GM19043 (cell line): Measurements from ENCODE around the gene MTCL1.

ENCODE experiments used
- ATAC-seq: cut with Tn5 transposase; IDR thresholded peaks from one replicate; pipeline ENCODE4 v1.9.1; 2021; ENCODE audit warnings: low read depth; ENCODE audit not compliant: unreplicated experiment

The MTCL1 gene

DNA sequence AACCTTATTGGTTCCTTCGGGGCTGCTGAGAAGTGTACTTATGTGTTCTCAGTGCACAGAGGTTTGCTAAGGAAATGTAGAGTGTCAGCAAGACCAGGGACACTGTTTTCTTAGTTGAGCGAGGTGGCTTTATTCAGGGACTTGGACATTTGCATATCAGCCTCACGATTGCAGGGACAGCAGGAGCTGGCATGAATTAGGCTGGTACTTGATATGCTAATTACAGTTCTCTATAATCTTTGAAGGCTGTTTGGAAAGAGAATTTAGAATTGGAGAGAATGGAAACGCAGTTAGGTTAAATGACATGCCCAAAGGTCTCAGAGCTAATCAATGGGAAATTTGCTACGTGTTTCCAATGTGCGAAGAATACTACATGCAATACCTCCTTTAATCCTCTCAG is 18.7 kb upstream of the MTCL1 start:
- ATAC-seq: no peak

DNA sequence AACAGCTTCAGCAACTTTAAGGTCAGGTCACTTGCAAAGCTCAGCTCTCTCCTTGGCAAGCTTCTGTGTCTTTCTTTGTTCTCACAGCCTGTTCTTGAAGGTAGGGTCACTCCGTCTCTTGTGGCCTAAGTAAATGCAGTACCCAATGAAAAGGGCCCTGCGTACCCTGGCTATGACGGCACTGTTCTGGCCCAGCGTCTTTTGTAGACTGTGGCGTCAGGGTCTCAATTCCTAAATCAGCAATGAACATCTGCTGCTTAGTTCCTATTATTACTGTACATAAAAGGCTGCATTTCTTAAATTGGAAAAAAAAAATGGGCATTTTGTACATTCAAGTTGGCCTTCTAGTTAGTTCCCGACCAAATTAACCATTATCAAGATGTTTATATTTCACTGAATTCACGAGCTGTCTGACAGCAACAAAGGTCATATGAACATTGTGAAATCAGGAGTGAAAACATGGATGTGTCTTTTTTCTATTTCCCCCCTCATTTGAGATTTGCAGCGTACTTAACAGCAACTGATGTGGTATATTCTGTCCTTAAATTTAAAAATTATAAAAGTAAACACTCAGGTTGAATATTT is 17.0 kb upstream of the MTCL1 start:
- ATAC-seq: no peak

- ATAC-seq: no peak
Measured at GRCh38 chr18:8688816-8689215, 16.5 kb upstream of the MTCL1 start.

- no peak for ATAC-seq
Measured at GRCh38 chr18:8689517-8689916, 15.8 kb upstream of the MTCL1 start.

GRCh38 chr18:8694891-8695290 is 10.5 kb upstream of the MTCL1 start:
- no peak for ATAC-seq

- ATAC-seq: no peak
Measured at GRCh38 chr18:8695932-8696517, 9.3 kb upstream of the MTCL1 start.

DNA sequence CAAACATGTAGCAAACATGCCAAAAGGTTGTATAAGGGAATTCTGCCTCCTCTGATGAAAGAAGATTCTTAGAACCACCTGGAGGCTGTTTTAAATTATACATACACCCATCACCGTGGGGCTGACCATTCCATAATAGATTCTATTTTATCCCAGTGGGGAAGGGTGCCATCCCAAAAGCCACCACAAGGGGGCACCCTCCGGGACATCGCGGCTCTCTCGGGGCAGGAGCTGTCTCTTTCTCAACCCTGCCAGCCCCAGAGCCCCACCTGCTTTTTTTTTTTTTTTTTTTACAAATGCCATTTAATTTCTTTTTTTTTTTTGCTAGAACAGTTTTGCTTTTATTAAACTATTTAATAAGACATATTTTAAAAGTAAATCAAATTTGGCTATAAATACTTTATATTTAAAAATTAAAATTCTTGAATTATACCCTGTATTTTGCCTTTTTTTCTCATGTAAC is 8.6 kb upstream of the MTCL1 start:
- no peak for ATAC-seq

DNA sequence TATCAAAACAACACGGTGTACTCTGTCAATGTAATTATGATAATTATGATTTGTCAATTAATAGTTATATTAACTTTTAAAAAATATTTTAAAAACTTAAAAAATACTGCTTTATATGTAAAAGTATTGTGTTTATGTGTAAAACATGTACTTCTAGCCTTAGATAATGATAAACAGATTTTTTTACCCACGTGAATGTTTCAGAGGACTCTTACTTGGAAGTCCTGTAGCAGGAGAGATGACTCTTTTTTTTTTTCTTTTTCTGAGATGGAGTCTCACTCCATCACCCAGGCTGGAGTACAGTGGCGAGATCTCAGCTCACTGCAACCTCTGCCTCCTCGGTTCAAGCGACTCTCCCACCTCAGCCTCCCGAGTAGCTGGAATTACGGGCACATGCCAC is 6.2 kb upstream of the MTCL1 start:
- no peak for ATAC-seq

DNA sequence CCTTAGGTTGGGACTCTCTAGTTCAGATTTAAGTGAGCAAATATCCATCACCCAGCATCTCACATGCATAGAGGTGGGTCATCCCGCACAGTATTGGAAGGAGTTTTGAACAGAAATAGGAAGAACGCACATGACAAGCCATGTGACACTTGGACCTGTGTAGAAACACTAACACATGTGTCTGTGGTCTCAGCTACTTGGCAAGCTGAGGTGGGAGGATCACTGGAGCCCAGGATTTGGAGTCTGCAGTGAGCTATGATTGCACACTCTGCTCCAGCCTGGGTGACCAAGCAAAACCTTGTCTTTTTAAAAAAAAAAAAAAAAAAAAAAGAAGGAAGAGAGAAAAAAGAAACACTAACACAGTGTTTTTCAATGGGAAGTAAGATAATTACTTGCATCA is 5.4 kb upstream of the MTCL1 start:
- ATAC-seq: no peak

GRCh38 chr18:8701546-8702118 is 3.7 kb upstream of the MTCL1 start:
- no peak for ATAC-seq

DNA sequence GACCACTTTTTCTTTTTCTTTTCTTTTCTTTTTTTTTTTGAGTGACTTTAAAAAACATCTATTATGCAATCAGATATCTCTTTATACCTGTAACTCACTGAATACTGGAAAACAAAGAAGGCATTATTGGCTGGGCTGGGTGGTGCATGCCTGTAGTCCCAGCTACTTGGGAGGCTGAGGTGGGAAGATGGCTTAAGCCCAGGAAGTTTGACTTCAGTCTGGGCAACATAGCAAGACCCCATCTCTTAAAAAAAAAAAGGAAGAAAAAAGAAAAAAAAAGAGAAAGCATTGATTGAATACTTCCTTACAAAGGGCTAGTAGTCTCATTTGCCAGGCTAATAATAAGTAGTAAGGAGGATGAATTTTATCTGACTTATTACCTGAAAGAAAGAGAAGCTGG is 2.7 kb upstream of the MTCL1 start:
- ATAC-seq: no peak

- no peak for ATAC-seq
Measured at GRCh38 chr18:8703092-8703709, 2.2 kb upstream of the MTCL1 start.

DNA sequence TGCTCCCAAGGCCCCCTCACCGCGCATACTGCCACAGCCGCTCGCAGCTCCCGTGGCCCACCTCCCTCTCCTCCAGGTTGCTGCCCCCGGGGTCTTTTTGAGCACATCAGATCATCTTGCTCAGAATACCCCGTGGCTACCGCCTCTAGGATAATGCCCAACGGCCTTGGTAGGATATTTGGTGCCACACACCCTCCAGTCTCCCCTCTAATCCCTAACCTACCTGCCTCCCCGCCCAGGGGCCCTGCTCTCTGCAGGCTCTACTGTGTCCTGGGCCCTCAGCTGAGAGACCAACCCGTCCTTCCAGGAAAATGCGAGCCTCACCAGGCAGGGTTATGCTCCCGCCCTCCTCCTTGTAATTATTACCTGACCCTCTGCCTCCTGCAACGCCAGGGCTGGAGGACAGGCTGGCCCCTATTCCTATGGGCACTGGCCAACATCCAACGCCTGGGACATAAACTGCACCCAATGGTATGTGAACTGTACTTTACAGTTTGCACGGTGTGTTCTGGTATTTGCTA is 1.5 kb upstream of the MTCL1 start:
- no peak for ATAC-seq

DNA sequence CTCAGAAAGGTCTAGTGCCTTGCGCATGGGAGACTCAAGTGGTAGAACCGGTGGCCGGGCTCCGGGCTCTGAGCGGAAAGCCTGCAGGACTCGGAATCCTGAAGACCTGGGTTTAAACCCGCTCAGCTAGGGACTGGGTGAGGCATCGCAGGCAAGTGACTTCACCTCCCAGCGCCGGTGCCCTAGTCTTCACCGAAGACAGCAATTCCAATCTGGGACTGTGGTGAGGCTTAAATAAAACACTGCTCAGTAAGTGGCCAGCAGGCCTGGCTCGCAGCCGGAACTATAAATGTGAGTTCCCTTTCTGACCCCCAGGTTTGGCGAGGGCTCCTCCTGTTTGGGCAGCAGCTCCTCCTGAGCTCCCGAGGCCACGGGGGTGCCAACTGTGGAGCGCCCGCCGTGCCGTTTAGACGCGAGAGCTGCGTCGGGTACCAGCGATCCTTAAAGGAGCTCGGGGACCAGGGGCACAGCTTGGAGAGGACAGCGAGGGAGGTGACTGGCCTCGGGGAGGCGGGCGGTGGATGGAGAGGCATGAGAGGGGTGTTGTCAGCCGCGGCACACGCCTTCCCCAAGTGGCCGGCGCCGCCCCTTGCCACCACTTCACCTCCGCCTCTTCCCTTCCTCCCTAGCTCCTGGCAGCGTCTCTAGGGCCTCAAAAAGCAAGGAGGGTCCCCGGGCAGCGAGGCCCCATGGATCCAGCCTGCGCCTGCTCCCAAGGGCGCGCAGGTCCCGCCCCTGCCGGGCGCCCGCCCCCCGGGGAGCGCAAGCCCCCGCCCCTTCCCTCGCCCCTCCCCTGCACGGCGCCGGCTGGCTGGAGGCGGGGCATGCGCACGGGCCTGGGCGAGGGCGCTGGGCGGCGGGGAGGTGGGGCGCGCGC is 757 bp upstream of the MTCL1 start:
- peak; percentile 81 for ATAC-seq

DNA sequence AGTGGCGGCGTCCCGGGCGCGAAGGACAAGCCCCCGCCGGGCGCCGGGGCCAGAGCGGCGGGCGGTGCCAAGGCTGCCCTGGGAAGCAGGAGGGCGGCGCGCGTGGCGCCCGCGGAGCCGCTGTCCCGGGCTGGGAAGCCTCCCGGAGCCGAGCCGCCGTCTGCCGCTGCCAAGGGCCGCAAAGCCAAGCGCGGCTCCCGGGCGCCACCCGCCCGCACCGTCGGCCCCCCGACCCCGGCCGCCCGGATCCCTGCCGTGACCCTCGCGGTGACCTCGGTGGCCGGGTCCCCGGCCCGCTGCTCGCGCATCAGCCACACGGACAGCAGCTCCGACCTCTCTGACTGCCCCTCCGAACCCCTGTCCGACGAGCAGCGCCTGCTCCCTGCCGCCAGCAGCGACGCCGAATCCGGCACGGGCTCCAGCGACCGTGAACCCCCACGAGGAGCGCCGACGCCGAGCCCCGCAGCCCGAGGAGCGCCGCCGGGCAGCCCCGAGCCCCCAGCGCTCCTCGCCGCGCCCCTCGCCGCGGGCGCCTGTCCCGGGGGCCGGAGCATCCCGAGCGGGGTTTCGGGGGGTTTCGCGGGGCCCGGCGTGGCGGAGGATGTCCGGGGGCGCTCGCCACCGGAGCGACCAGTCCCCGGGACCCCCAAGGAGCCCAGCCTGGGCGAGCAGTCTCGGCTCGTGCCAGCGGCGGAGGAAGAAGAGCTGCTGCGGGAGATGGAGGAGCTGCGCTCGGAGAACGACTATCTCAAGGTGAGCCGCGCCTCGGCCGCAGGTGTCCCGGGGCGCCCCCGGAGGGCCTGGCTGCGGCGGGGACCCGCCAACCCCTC is 820 bp downstream of the MTCL1 start:
- no peak for ATAC-seq

GRCh38 chr18:8706791-8707555 is 1.6 kb downstream of the MTCL1 start:
- no peak for ATAC-seq

GRCh38 chr18:8707556-8708300 is 2.4 kb downstream of the MTCL1 start:
- no peak for ATAC-seq

GRCh38 chr18:8708670-8709069 is 3.3 kb downstream of the MTCL1 start:
- no peak for ATAC-seq
